Natural killer cell treated with Interleukin-12 subunit alpha and Interleukin-12 subunit beta and Interleukin-15 and Interleukin-18, amount 100 ng/mL, for 72 hours (primary cell): ENCODE data around the gene C1orf198. TPM values are rescaled to one million over a fixed set of nuclear protein-coding genes. Genes with fewer than 3 reads are reported as not detected.

ENCODE experiments used
- ATAC-seq, 2 donors: fragments of 150-1000 bp; cut with Tn5 transposase in 1 of 2; sonication (Bioruptor Pico), chemical (Tn5 transposase) in 1 of 2; 2 replicates each; pipeline ENCODE4 v1.10.0; 2021
- DNase-seq: peaks from one replicate; pipeline ENCODE4 v3.0.0; 2022; ENCODE audit warnings: low spot score
- H3K27ac Mint-ChIP-seq, 2 donors: 1 replicate in 1 of 2; 2 replicates in 1 of 2; pipeline ENCODE4 v1.8.0; 2022; ENCODE audit warnings: mixed read lengths in 2 of 2, mild to moderate bottlenecking in 1 of 2, moderate library complexity in 1 of 2
- H3K27me3 Mint-ChIP-seq, 2 donors: 1 replicate in 1 of 2; 2 replicates in 1 of 2; pipeline ENCODE4 v1.8.0; 2022; ENCODE audit warnings: mixed read lengths in 2 of 2
- H3K36me3 Mint-ChIP-seq: one replicate; pipeline ENCODE4 v1.8.0; 2022; ENCODE audit warnings: mixed read lengths
- H3K4me1 Mint-ChIP-seq, 2 donors: 1 replicate in 1 of 2; 2 replicates in 1 of 2; pipeline ENCODE4 v1.8.0; 2022; ENCODE audit warnings: low read depth in 2 of 2, mixed read lengths in 2 of 2, mild to moderate bottlenecking in 1 of 2
- H3K4me3 Mint-ChIP-seq: one replicate; pipeline ENCODE4 v1.8.0; 2022; ENCODE audit warnings: mixed read lengths
- H3K9me3 Mint-ChIP-seq: 2 replicates; pipeline ENCODE4 v1.8.0; 2022; ENCODE audit warnings: mixed read lengths
- total RNA-seq, 2 donors: library from RNA; stranded (reverse); gene quantifications; one replicate each; pipeline ENCODE4 v1.2.3, GENCODE V29; 2022

Gene C1orf198, protein sequence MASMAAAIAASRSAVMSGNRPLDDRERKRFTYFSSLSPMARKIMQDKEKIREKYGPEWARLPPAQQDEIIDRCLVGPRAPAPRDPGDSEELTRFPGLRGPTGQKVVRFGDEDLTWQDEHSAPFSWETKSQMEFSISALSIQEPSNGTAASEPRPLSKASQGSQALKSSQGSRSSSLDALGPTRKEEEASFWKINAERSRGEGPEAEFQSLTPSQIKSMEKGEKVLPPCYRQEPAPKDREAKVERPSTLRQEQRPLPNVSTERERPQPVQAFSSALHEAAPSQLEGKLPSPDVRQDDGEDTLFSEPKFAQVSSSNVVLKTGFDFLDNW
- 1 to 10 TPM; 2.0 to 3.7 TPM for total RNA-seq

DNA sequence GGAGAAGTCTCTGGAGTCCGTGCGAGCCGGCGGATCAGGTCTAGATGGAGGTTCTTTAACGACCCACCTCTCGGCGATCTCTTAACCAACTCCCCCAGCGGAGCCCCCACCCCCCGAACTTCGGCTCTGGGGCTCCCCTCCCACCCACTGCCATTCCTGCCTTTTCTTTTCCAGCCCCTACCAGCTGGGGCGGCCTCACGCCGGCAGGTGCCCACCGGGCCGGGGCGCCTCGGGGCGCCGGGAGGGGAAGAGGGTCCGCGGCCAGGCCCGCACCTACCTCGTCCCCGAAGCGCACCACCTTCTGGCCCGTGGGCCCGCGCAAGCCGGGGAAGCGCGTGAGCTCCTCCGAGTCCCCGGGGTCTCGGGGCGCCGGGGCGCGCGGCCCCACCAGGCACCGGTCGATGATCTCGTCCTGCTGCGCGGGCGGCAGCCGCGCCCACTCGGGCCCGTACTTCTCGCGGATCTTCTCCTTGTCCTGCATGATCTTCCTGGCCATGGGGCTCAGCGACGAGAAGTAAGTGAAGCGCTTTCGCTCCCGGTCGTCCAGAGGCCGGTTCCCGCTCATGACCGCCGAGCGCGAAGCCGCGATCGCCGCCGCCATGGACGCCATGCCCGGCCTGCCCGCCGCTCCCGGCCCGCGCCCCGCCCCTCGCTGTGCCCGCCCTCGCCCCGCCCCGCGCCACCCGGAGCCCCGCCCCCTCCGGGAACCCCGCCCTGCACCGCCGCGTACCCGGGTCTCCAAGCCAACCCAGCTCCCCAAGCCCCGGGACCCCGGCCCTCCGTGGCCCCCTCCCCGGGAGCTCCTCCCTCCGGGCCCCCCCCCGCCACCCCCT lies at the start of gene C1orf198:
Gene C1orf198 (minus strand): TSS at position 619 of the 833 bp plus-strand sequence. CDS start 9 bp downstream, at position 610.
- Mint-ChIP-seq H3K4me1 (peaks cover 11 to 13% of the 10 kb centered on the region in 2 donors), H3K27ac (peak within 1 kb of the TSS in 1 of 2 donors; percentile 53), H3K4me3 (peak within 1 kb of the TSS; percentile 84), H3K27me3 (peaks cover 21 to 23% of the 10 kb centered on the region in 2 donors), H3K9me3 (no peaks in the 10 kb centered on the region), H3K36me3 (no peaks in the 10 kb centered on the region)
- peak; percentile 79 for DNase-seq
- ATAC-seq, result peak; percentile 96 to 98

DNA sequence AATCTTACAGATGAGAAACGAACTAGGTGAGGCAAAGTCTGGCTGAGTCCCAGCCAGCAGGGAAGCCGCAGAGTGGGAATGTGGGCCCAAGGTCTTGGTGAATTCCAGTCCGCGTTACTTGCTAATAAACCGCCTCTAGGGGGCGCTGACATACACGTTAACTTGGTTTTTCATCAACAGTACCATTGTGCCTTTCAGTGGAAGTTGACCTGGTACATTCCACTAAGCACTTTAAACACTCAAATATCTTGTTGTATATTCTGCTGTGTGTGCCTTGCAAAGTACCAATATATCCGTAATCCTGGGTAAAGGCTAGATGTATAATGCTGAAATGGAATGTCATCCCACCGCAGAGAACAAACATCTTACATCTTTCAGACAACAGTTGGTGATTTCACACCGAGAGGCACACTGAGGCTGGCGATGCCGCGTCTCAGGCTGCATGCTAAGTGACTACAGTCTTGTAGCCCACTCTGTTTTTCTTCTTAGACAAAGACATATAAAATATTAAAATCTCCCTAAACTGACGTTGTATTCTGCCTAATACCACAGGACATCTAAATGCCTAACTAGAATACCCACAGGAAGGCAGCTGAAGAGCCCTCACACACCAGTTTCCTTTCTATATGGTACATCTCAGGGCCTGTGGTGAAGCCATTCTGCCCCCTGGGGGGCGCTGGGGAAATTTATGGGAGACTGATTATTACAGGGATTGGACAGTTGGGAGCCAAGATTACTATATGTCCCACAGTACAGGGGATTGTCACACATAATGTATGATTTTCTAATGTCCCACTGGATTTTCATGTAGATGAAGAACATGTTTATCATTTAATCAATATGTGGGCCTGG lies 49.2 kb upstream of the C1orf198 start:
- Mint-ChIP-seq H3K27ac (no peak overlapping the region), H3K9me3 (no peaks in the 10 kb centered on the region), H3K4me1 (peaks cover 0 to 4% of the 10 kb centered on the region in 2 donors), H3K36me3 (peaks cover 23% of the 10 kb centered on the region), H3K4me3 (no peak overlapping the region), H3K27me3 (no peaks in the 10 kb centered on the region)
- ATAC-seq (peak in 1 of 2 donors; percentile 71), DNase-seq (peak; percentile 69)

DNA sequence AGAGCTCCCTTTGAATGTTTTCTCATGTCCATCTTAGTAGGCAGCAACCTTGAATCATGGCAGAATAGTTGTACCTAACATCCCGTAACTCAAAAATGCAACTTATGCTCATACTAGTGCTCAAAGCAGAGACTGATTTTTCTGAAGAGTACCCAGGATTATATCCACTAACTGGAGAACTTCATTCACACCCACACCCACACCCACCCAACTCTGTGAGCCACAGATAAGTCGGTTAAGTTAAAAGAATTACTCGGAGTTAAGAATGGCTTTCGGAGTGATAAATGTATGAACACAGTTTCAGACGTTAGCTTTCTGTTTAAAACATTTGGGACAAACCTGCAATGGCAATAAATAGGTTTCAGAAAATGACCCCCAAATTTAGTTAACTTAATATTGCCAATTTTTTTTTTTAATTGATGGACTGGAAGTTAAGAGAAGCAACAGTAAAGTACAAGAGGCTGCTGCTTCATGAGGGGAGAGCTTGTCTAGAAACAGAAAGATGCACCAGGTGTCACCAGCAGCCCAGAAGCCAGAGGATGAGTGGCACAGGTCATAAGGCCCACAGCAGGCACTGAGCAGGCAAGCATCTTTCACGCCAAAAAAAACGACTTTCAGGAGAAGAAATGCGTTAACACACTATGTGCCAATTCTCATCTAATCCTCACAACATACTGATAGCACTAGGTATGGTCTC lies 48.4 kb upstream of the C1orf198 start:
- ATAC-seq, result no peak
- H3K4me3 Mint-ChIP-seq, result no peak overlapping the region
- DNase-seq, result no peak
- H3K9me3 Mint-ChIP-seq, result no peaks in the 10 kb centered on the region
- peaks cover 0 to 4% of the 10 kb centered on the region in 2 donors for H3K4me1 Mint-ChIP-seq
- H3K27me3 Mint-ChIP-seq, result no peaks in the 10 kb centered on the region
- H3K27ac Mint-ChIP-seq, result no peak overlapping the region
- peaks cover 21% of the 10 kb centered on the region for H3K36me3 Mint-ChIP-seq

DNA sequence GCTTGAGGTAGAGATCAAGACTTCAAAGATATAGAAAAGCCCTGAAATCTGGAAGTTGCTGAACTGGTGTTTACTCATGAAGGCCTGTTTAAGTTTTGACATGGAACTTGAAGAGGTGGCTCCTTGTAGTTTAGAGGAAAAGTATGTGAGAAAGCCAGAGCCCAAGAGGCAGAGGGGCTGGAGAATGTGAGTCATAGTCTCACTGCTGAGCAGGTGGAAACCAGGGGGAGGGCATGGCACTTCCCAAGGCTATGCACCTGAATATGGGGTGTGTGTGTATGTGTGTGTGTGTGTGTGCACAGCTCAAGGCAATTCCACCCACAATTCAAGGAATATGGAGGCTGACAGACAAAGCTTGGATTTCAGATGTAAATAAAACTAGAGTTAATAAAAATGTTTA lies 46.8 kb upstream of the C1orf198 start:
- Mint-ChIP-seq H3K27ac (no peak overlapping the region), H3K36me3 (peaks cover 28% of the 10 kb centered on the region), H3K9me3 (no peaks in the 10 kb centered on the region), H3K4me1 (peaks cover 0 to 4% of the 10 kb centered on the region in 2 donors), H3K4me3 (no peak overlapping the region), H3K27me3 (no peaks in the 10 kb centered on the region)
- ATAC-seq (no peak), DNase-seq (no peak)

DNA sequence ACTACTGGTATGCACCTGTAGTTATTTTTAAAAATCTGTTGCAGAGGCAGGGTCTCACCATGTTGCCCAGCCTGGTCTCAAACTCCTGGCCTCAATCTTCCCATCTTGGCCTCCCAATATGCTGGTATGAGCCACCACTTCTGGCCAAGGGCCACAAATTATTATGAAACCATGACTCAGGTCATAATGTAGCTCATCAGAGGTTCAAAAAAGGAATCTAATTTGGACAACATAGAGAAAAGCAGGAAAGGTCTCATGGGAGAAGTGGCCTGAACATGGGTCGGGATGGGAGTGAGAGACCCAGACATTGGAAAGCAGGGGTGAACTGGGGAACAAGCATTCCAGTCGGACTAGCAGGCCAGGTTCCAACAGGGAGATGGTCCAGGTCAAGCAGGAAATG lies 45.2 kb upstream of the C1orf198 start:
- ATAC-seq, result no peak
- Mint-ChIP-seq H3K9me3 (no peaks in the 10 kb centered on the region), H3K36me3 (peaks cover 32% of the 10 kb centered on the region), H3K27me3 (no peaks in the 10 kb centered on the region), H3K4me3 (no peak overlapping the region), H3K27ac (no peak overlapping the region), H3K4me1 (peaks cover 0 to 4% of the 10 kb centered on the region in 2 donors)
- DNase-seq, result no peak

DNA sequence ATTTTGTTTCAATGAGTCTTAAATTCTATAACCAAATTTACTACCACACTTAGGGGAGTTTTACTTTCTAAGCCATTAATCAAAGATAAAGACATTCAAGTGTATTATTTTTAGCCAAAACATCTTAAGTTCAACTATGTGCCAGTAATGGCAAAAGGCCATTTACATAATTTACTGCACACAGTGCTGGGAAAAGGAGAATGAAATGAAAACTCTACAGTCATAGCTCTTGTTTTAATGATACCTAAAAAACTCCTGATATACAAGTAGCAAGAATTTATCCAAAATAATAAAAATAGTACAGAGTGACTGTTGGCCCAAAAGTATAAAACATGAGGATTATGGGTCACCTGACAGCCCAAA lies 42.4 kb upstream of the C1orf198 start:
- no peaks in the 10 kb centered on the region for H3K9me3 Mint-ChIP-seq
- DNase-seq (no peak), ATAC-seq (no peak)
- H3K4me1 Mint-ChIP-seq, result peaks cover 0 to 5% of the 10 kb centered on the region in 2 donors
- H3K27me3 Mint-ChIP-seq, result no peaks in the 10 kb centered on the region
- H3K4me3 Mint-ChIP-seq, result no peak overlapping the region
- H3K36me3 Mint-ChIP-seq, result peaks cover 32% of the 10 kb centered on the region
- no peak overlapping the region for H3K27ac Mint-ChIP-seq

DNA sequence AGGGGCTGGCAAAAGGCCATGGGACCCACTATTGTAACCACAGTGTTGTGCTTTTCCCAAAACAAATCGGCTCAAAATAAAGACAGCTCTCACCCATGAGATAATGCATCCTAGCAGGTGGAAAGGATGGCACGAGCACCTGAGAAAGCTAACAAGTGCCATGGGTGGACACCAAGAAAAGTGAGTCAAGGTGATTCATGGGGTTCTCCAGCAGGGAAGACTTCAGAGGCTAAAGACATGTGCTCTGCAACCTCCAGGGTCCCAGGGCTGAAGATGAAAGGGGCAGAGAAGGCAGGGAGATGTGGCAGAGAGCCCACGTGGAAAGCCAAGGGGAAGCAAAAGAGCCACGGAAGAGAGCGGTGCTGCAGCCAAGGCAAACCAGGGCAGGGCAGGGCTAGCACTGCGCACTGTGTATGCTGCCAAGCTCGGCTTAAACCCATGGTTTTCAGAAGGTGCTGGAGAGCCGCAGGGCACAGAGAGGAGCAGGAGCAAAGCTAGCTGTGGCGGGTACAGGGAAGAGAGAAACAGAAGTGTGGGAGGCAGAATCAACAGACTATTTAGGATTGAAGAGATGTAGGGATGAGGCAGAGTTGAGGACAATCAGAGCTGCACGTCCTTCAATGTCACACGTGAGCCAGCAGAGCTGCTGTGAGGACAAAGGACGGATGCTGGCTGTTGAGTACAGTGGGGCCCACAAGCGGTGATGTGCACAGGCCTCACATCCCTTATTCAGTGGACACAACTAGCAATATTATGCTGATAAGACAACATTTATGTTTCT lies 41.8 kb upstream of the C1orf198 start:
- Mint-ChIP-seq H3K27ac (peak overlapping the region; percentile 1 to 10), H3K27me3 (no peaks in the 10 kb centered on the region), H3K9me3 (no peaks in the 10 kb centered on the region), H3K36me3 (peaks cover 34% of the 10 kb centered on the region), H3K4me3 (no peak overlapping the region), H3K4me1 (peaks cover 0 to 8% of the 10 kb centered on the region in 2 donors)
- no peak for ATAC-seq
- no peak for DNase-seq

DNA sequence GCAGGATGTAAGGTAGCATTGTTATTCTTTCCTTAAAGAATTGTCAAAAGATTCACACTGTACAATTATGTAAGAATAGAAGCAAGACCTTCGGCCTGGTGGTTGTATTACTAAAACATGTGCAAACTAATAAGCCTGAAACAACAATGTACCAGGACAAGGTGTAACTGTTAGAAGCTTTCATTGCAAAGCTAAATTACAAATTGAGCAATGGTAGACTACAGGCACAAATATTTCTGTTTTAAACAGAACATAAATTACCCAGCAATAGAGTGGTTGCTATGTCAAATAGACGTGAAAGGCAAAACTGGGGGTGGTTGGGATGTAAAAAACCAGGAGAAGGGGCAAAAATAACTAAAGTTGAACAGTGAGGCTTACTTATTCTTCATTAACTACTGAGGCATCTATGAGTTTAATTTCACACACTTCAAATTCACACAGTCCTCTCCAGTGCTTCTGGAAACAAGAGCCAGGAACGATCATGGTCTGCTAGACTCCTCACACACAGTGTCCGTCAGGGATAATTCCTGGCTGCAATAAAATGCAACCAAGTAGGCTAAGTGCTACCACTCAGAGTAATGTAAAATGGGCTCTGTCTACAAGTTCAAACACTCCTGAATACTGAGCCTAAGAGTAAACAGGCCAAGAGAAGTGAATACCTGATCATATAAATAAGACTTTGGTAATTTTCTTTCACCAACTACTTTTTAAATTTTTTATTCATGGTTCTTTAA lies 39.3 kb upstream of the C1orf198 start:
- Mint-ChIP-seq H3K27me3 (no peaks in the 10 kb centered on the region), H3K4me3 (no peak overlapping the region), H3K4me1 (peaks cover 0 to 9% of the 10 kb centered on the region in 2 donors), H3K36me3 (peaks cover 24% of the 10 kb centered on the region), H3K9me3 (no peaks in the 10 kb centered on the region), H3K27ac (no peak overlapping the region)
- DNase-seq, result no peak
- no peak for ATAC-seq

DNA sequence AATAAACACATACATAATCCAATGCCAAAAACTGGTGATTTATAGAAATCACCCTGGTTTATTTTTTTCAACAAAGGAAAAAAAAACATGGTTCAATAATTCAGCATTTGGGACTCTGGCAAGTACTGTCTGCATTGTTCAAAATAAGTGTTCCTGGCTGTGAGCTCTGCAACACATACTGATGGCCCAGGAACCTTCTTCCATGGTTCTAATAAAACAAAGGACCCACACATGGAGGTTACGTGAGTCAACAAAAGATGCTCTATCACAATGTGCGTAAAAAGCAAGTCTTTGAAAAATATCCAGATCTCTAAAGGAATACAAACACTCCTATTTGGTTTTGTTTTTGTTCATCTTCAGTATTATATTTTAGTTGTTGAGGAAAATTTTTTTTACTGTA lies 37.9 kb upstream of the C1orf198 start:
- Mint-ChIP-seq H3K36me3 (peaks cover 19% of the 10 kb centered on the region), H3K4me1 (peaks cover 0 to 9% of the 10 kb centered on the region in 2 donors), H3K27me3 (no peaks in the 10 kb centered on the region), H3K9me3 (no peaks in the 10 kb centered on the region), H3K27ac (no peak overlapping the region), H3K4me3 (no peak overlapping the region)
- DNase-seq (no peak), ATAC-seq (no peak)

DNA sequence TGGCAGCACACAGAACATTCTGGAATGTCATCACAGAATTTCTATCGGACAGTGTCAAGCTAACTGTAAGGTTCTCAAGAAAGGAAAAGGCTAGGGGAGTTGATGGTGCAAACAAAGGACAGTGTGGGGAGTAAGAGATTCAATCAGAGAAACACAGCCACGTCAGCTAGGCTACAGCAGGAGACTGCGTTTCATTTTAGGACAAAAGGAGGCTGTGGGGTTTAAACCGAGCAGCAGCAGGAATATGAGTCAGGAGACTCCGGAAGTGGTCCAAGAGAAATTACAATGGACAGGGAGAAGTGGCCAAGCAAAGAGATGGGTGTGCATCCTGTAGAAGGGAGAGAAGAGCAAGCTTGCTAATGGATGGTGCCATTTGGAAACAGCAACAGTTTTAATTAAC lies 37.4 kb upstream of the C1orf198 start:
- H3K36me3 Mint-ChIP-seq, result peaks cover 15% of the 10 kb centered on the region
- peak overlapping the region in 1 of 2 donors; percentile 71 for H3K27ac Mint-ChIP-seq
- H3K9me3 Mint-ChIP-seq, result no peaks in the 10 kb centered on the region

DNA sequence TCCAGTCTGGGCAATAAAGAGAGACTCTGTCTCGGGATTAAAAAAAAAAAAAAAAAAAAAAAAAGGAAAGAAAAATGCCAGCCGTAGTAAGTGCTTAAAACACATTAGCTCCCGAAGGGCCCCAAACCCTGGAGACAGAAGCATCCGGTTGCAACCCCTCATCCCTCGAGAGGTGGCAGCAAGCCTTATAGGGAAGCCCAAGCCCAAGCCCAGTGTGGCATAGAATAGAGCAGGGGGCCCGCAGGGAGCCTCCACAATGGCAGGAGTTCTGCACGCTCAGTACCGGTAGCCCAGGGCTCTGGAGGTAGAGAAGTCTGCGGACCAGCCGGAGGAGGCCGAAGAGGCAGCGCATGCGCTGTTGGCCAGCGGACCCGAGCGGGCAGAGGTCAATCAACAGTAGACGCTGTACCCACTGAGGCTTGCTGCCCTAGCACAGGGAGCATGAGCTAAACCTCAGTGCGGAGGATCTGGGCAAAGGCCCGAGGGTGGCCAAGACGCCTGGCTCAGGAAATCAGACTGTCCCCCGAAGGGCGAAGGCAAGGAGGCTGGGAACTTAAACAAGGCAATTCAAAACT lies 34.1 kb upstream of the C1orf198 start:
- Mint-ChIP-seq H3K36me3 (peaks cover 6% of the 10 kb centered on the region), H3K9me3 (no peaks in the 10 kb centered on the region), H3K27me3 (no peaks in the 10 kb centered on the region), H3K27ac (no peak overlapping the region), H3K4me3 (no peak overlapping the region), H3K4me1 (peaks cover 0 to 9% of the 10 kb centered on the region in 2 donors)
- peak in 1 of 2 donors; percentile 45 for ATAC-seq
- no peak for DNase-seq

More for the DNA sequence above, 37.4 kb upstream of the C1orf198 start:
- Mint-ChIP-seq H3K4me3 (no peak overlapping the region), H3K4me1 (peaks cover 0 to 9% of the 10 kb centered on the region in 2 donors), H3K27me3 (no peaks in the 10 kb centered on the region)
- ATAC-seq (no peak), DNase-seq (no peak)

DNA sequence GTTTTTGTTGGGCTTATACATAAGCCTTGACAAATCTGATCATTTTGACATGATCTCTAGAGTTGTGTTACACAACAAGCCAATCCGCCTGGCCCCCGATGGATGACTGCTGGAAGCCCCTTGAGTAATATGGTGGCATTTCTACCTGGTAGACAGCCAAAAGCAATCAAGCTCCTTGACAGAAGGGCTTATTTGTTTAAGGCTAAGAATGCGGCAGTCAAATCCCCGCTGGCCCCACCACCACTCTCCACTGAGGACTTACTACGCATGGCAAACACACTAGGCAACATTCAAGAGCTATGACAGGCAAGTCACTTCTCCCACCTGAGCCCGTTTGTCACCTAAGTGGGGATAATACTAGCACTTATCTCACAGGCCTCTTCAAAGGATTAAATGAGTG lies 33.4 kb upstream of the C1orf198 start:
- ATAC-seq, result no peak
- peaks cover 0 to 9% of the 10 kb centered on the region in 2 donors for H3K4me1 Mint-ChIP-seq
- no peak overlapping the region for H3K27ac Mint-ChIP-seq
- no peak for DNase-seq
- H3K36me3 Mint-ChIP-seq, result peaks cover 6% of the 10 kb centered on the region
- H3K9me3 Mint-ChIP-seq, result no peaks in the 10 kb centered on the region
- no peaks in the 10 kb centered on the region for H3K27me3 Mint-ChIP-seq
- no peak overlapping the region for H3K4me3 Mint-ChIP-seq
